Parathyroid adenoma (tissue), 2 donors: Measurements from ENCODE around the gene CARS1.

Experiments
- H2AFZ ChIP-seq: fragments of 300-600 bp; sonication (generic); one replicate; pipeline ENCODE4 v1.7.0; 2017; ENCODE audit warnings: antibody characterized with exemption, mild to moderate bottlenecking
- H3K27ac ChIP-seq: fragments of 300-600 bp; sonication (generic); one replicate; pipeline ENCODE4 v1.7.0; 2017
- H3K27me3 ChIP-seq: fragments of 300-600 bp; sonication (generic); one replicate; pipeline ENCODE4 v1.7.0; 2017; ENCODE audit warnings: low read length; ENCODE audit not compliant: control insufficient read depth, insufficient read depth
- H3K36me3 ChIP-seq: fragments of 300-600 bp; sonication (generic); one replicate; pipeline ENCODE4 v1.7.0; 2017; ENCODE audit warnings: low read length; ENCODE audit not compliant: control insufficient read depth, insufficient read depth
- H3K4me1 ChIP-seq: fragments of 300-600 bp; sonication (generic); one replicate; pipeline ENCODE4 v1.7.0; 2017; ENCODE audit warnings: control low read depth
- H3K4me2 ChIP-seq: fragments of 300-600 bp; sonication (generic); one replicate; pipeline ENCODE4 v1.7.0; 2017; ENCODE audit warnings: low read length
- H3K4me3 ChIP-seq: fragments of 300-600 bp; sonication (generic); one replicate; pipeline ENCODE4 v1.7.0; 2017; ENCODE audit warnings: low read depth, low read length
- H3K79me2 ChIP-seq: fragments of 300-600 bp; sonication (generic); one replicate; pipeline ENCODE4 v1.7.0; 2017; ENCODE audit warnings: control low read depth
- H3K9ac ChIP-seq: fragments of 300-600 bp; sonication (generic); one replicate; pipeline ENCODE4 v1.7.0; 2017; ENCODE audit warnings: mild to moderate bottlenecking
- H3K9me3 ChIP-seq: fragments of 300-600 bp; sonication (generic); one replicate; pipeline ENCODE4 v1.7.0; 2017; ENCODE audit warnings: low read length; ENCODE audit not compliant: control insufficient read depth
- CTCF ChIP-seq: fragments of 300-600 bp; sonication (generic); IDR thresholded peaks from one replicate; pipeline ENCODE4 v1.7.0; 2017; ENCODE audit warnings: antibody characterized with exemption, mild to moderate bottlenecking
- donor health status: primary hyperparathyroidism.

CARS1 gene

GRCh38 chr11:3086114-3086513, 28.9 kb upstream of the CARS1 start:
- no peak overlapping the region for H3K9ac ChIP-seq
- TF ChIP-seq CTCF: no peak

GRCh38 chr11:3085052-3085451, 27.8 kb upstream of the CARS1 start:
- Histone ChIP-seq H3K4me1 (no peaks in the 10 kb centered on the region), H3K27me3 (no peaks in the 10 kb centered on the region), H3K9ac (no peak overlapping the region), H3K27ac (no peak overlapping the region), H3K36me3 (no peaks in the 10 kb centered on the region), H2AFZ (no peak overlapping the region), H3K4me3 (no peak overlapping the region), H3K79me2 (no peaks in the 10 kb centered on the region), H3K4me2 (no peak overlapping the region), H3K9me3 (no peaks in the 10 kb centered on the region)
- TF ChIP-seq CTCF: no peak

More at GRCh38 chr11:3086114-3086513, 28.9 kb upstream of the CARS1 start:
- Histone ChIP-seq H3K36me3 (no peaks in the 10 kb centered on the region), H3K79me2 (no peaks in the 10 kb centered on the region), H3K4me2 (no peak overlapping the region), H3K27ac (no peak overlapping the region), H3K4me1 (no peaks in the 10 kb centered on the region), H3K4me3 (no peak overlapping the region), H3K9me3 (no peaks in the 10 kb centered on the region), H2AFZ (no peak overlapping the region), H3K27me3 (no peaks in the 10 kb centered on the region)

- Histone ChIP-seq H3K4me2 (no peak overlapping the region), H3K4me1 (no peaks in the 10 kb centered on the region), H3K79me2 (no peaks in the 10 kb centered on the region), H3K27ac (no peak overlapping the region), H3K36me3 (no peaks in the 10 kb centered on the region), H3K4me3 (no peak overlapping the region), H3K27me3 (no peaks in the 10 kb centered on the region), H3K9me3 (no peaks in the 10 kb centered on the region), H2AFZ (no peak overlapping the region), H3K9ac (no peak overlapping the region)
- TF ChIP-seq CTCF: no peak
Measured at GRCh38 chr11:3083321-3083720, 26.1 kb upstream of the CARS1 start.

GRCh38 chr11:3081386-3081751, 24.1 kb upstream of the CARS1 start:
- no peaks in the 10 kb centered on the region for H3K27me3 ChIP-seq
- no peak overlapping the region for H3K27ac ChIP-seq
- no peak overlapping the region for H3K4me2 ChIP-seq
- TF ChIP-seq CTCF: no peak
- H3K4me1 ChIP-seq: no peaks in the 10 kb centered on the region
- no peaks in the 10 kb centered on the region for H3K9me3 ChIP-seq
- no peak overlapping the region for H3K4me3 ChIP-seq
- H3K9ac ChIP-seq: no peak overlapping the region
- no peaks in the 10 kb centered on the region for H3K36me3 ChIP-seq
- no peak overlapping the region for H2AFZ ChIP-seq
- H3K79me2 ChIP-seq: no peaks in the 10 kb centered on the region

GRCh38 chr11:3080733-3081385, 23.6 kb upstream of the CARS1 start:
- no peaks in the 10 kb centered on the region for H3K79me2 ChIP-seq
- no peak overlapping the region for H3K27ac ChIP-seq
- no peak for TF ChIP-seq CTCF

More at GRCh38 chr11:3080733-3081385, 23.6 kb upstream of the CARS1 start:
- no peak overlapping the region for H3K4me3 ChIP-seq
- no peaks in the 10 kb centered on the region for H3K9me3 ChIP-seq
- H3K27me3 ChIP-seq: no peaks in the 10 kb centered on the region
- no peaks in the 10 kb centered on the region for H3K4me1 ChIP-seq
- H3K36me3 ChIP-seq: no peaks in the 10 kb centered on the region
- no peak overlapping the region for H3K4me2 ChIP-seq
- H3K9ac ChIP-seq: no peak overlapping the region
- no peak overlapping the region for H2AFZ ChIP-seq
